ENCODE measurements around the gene ENTPD5.

Gene ENTPD5, protein sequence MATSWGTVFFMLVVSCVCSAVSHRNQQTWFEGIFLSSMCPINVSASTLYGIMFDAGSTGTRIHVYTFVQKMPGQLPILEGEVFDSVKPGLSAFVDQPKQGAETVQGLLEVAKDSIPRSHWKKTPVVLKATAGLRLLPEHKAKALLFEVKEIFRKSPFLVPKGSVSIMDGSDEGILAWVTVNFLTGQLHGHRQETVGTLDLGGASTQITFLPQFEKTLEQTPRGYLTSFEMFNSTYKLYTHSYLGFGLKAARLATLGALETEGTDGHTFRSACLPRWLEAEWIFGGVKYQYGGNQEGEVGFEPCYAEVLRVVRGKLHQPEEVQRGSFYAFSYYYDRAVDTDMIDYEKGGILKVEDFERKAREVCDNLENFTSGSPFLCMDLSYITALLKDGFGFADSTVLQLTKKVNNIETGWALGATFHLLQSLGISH

DNA sequence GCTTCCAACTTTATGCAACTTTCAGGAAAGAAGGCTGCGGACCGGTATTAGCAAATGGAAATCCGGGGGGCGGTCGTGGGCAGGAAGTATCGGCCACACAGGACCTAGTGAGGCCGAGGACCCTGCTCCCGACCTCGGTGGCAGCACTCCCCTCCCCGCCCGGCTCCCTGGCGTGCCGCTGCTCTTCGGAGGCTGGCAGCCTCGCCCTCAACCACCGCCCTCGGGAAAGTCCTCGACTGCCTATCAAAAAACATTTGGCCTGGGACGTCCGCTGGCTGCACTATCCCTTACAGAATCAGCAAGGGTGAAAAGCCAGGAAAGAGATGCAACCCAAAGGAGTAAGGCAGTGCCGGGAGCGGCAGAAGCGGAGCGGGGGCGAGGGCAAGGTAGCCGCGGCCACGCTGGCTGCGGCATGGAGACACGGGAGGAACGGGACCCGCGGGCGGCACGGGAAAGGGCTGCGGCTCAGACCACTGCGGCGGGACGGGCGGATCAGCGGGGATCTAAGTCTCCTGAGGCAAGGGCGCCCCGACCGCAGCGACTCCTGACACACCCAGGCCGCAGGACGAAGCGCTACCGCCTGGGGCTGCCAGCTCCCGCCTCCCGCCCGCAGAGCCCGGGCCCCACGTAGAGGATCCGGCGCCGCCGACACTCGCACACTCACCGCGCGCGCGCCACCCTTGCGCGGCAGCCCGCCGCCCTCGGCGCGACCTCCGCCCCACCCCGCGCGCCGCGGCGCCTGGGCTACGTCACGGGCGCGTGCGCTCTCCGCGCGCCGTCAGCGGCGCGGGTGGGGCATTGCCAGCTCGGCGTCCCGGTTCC, at the start of gene ENTPD5, which contains the start of gene BBOF1:
TSS of gene ENTPD5 (minus strand) at position 703 of the 822 bp plus-strand sequence. CDS start 31,186 bp downstream, outside the sequence.
TSS of gene BBOF1 (plus strand) at position 764 of the 822 bp plus-strand sequence. CDS start 130 bp downstream, outside the sequence.
- DNase-seq (ENCODE audit: low read depth in 2 of 2) = peak; percentile 64 to 65

DNA sequence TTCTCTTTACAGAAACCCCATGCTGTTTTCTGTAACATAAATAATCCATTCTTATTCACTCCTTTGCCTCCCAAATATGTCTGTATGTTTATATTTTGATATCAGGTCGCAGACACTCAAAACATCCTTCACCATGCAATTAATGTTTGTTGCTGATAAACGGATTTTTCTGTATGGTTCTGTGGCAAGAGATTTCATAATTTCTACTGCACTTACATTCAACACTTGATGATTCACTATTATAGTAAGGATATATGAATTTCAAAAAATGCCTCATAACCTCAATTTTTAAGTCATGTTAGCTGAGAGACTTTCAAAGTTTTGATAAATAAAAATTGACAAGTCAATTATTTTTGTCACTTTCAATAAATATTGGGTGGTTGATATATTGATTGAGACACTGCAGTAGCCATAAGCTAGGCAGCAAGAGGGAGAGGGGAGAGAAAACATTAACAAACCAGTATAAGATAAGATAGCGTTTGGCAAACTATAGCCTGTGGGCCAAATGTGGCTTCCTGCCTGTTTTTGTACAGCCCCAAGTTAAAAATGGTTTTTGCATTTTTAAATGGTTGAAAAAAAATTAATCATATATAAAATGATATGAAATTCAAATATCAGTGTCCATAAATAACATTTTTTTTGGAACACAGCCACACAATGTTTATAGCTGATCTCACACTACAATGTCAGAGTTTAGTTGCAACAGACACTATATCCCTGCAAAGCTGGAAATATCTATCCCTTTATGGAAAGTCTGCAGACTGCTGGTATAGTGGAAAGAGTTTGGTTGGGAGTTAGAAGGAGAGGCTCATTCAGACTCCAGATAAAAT, 46.9 kb upstream of the ENTPD5 start:
- DNase-seq (ENCODE audit: low read depth in 2 of 2) = no peak

DNA sequence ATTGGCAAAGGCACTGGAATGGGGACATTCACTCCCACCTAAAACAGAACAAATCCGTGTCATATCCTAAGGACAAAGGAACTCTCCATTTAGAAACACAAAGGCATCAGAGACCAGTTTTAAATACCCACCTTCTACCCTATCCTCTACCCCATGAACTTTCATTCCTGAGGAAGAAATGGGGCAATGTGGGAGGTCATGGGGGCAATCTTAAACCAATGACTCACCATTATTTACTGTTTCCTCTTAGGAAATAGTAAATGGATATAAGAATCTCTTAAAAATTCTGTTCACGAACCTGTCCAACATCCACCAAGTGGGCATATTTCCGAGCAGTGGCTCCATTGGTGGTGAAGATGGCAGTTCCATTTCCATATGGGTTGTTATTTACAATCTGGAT, 45.8 kb upstream of the ENTPD5 start:
- DNase-seq (ENCODE audit: low read depth in 2 of 2) = no peak

DNA sequence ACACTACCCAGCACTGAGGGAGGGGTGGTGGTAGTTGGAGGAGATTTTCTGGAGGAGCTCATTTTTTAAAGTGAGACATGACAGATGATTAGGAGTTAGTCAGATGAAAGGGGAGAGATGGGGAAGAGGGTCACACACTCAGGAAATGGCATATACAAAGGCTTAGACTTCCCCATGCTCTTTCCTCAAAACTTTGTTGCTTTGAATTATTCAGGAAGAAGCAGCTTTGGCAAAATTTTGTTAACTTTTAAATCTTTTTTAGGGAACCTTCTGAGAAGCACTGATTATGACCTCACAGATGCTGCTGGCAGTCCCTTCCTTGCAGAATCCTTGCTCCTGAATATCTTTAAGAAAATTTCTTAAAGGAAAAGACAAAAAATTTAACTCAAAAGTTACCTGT, 45.3 kb upstream of the ENTPD5 start:
- DNase-seq (ENCODE audit: low read depth in 2 of 2) = no peak

DNA sequence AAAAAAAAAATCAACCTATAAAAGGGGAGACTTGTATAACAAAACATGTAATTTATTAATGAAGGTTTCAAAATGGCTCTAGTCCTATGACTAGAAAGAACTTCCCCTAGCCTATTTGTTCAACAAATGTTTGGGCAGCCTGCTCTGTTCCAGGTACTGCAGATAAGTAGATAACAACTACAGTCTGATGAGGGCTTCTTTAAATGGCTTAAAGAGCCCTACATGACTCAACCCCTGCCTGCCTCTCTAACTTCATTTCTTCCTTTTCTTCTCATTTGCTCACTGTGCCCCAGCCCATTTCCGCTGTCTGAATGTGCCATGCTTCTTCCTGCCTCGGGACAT, 43.7 kb upstream of the ENTPD5 start:
- no peak for DNase-seq (ENCODE audit: low read depth in 2 of 2)

DNA sequence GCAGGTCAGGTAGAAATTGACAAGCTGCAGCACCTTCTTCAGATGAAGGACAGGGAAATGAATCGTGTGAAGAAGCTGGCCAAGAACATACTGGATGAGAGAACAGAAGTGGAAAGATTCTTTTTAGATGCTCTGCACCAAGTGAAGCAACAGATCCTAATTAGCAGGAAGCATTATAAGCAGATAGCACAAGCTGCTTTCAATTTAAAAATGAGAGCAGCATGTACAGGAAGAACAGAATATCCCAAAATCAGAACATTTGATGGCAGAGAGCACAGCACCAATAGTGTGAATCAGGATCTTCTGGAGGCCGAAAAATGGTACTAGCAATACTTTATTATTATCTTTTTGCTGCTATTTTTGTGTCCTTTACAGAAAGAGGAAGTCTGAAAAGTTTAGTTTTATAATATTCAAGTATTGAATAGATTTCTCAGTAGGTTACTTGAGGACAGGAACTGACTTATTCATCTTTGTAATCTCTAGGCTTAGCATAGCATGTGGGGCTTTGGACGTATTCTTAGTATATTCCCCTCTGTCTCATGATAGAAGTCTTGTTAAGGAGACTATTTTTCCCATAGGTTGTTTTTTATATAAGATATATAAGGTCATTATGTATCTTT, 30.9 kb upstream of the ENTPD5 start:
- no peak for DNase-seq (ENCODE audit: low read depth in 2 of 2)

DNA sequence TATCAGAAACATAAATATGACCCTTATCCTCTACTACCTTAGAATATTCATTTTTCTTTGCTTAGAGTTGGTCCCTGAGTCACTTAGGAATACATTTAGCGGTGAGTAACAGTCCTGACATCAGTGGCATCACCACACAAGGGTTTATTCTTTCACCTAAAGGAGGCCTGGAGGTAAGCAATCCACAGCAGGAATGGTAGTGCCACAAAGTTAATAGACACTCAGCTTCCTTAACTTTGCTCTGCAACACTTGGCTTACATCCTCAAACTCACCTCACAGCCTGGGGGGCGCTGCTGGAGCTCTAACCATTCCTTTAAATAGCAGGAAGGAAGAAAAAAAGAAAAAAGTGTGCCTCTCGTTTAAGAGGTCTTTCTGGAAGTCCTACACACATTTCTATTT, 29.2 kb upstream of the ENTPD5 start:
- no peak for DNase-seq (ENCODE audit: low read depth in 2 of 2)

DNA sequence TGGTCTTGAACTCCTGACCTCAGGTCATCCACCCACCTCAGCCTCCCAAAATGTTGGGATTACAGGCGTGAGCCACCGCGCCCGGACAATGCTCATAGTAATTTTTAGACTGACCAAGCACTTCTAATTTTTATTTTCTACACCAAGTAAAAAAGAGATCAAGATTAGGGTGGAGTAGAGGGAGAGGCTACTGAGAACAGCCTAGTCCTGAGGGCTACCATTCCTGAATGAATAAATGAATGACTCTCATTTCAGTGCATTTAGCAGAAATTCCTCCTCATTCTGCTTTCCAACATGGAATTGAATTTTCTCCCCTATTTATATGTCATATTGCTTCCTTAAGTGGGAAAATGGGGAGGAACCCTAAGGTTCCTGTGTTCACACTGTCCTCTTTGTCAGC, 26.4 kb upstream of the ENTPD5 start:
- DNase-seq (ENCODE audit: low read depth in 2 of 2) = no peak

DNA sequence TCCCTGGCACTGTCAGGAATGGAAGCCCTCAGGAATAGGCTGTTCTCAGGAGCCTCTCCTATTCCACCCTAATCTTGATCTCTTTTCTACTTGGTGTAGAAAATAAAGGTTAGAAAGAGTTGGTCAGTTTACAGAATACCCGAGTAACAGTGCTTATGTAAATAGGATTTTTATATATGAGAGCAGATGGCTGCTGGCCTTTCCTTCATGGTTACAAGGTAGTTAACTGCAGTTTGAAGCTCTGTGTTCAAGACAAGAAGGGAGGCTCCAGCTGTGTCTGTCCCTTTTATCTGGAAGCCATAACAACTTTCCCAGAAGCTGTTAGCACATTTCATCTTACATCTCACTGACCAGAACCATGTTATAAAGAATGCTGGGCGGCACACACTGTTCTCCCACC, 23.2 kb upstream of the ENTPD5 start:
- DNase-seq (ENCODE audit: low read depth in 2 of 2) = no peak

DNA sequence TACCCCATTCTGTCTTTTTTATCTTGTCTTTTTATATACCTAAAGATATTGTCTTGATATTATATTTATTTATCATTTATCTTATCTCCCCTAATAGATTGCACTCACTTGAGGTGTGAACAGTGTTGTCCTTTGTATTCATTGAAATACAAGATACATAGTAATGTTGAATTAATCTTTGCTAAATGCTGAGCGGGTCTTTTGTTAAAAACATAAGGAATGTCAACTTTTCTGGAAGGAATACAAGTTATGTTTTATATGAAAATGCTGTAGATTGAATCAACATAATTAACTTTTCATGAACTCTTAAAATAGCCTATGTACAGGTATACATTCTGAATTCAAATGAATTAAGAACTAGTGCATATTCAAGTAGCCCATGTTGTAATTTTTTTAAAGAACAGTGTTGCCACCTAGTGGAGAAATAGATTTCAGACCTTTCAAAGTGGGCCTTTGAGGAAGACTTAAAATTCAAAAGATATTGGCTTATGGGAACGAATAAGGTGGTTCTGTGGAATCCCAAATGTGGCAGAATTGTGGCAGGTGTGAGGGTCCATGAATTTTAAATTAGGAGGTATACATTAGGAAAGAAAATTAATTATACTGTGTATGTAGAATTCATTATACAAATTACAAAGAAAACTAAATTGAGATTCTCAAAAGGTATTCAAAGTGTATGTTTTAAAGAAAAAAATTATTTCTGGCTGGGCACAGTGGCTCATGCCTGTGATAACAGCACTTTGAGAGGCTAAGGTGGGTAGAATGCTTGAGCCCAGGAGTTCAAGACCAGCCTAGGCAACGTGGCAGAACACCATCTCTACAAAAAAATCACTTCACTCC, 19.2 kb upstream of the ENTPD5 start:
- no peak for DNase-seq (ENCODE audit: low read depth in 2 of 2)

DNA sequence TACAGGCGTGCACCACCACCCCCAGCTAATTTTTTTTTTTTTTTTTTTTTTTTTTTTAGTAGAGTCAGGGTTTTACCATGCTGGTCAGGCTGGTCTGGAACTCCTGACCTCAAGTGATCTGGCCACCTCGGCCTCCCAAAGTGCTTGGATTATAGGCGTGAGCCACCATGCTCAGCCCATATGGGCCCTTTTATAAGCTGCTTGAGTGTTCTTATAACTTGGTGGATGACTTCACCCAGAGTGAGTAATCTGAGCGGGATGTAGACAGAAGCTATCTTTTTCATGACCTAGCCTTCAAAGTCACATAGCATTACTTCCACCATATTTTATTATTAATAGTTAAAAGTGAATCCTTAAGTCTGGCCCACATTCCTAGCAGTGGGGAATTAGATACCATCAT, 16.5 kb upstream of the ENTPD5 start:
- DNase-seq (ENCODE audit: low read depth in 2 of 2) = no peak

DNA sequence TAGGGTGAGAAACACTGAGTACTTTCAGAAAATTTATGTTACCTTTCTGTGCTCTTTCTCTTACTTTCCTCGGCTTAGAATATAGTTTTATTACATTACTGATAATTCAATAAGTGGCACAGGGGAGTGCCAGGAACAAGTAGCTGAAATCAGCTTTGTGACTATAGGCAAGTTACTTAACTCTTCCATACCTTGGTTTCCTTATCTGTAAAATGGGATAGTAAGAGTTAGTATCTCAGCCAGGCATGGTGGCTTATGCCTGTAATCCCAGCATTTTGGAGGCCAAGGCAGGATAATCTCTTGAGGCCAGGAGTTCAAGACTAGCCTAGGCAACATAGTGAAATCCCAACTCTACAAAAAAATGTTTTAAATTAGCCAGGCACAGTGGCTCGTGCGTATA, 15.5 kb upstream of the ENTPD5 start:
- DNase-seq (ENCODE audit: low read depth in 2 of 2) = no peak

DNA sequence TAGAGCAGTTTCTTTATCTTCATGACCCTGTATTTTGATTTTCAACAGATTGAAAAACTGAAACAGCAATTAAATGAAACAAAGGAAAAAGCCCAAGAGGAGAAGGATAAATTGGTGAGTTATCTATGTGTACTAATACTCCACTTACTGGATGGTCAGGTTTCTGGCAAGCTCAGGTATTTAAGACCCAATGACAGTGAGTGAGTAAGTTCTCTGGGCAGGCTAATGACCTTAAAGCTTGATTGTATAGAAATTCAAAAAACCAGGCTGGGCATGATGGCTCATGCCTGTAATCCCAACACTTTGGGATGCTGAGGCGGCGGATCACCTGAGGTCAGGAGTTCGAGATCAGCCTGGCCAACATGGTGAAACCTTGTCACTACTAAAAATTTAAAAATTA, 10.0 kb upstream of the ENTPD5 start:
- no peak for DNase-seq (ENCODE audit: low read depth in 2 of 2)

DNA sequence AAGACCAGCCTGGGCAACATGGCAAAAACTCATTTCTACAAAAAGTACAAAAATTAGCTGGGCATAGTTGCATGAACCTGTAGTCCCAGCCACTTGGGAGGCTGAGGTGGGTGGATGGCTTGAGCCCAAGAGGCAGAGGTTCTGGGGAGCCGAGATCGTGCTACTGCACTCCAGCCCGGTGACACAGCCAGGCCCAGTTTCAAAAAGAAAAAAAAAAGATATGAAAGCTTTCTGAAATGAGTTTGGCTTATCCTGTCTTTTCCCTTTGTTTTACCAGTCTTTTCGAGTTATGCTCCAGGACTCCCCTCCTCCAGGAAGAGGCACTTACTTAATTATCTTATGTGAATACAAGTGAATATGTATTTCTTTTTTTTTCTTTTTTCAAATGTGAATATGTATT, 3.3 kb upstream of the ENTPD5 start:
- no peak for DNase-seq (ENCODE audit: low read depth in 2 of 2)

DNA sequence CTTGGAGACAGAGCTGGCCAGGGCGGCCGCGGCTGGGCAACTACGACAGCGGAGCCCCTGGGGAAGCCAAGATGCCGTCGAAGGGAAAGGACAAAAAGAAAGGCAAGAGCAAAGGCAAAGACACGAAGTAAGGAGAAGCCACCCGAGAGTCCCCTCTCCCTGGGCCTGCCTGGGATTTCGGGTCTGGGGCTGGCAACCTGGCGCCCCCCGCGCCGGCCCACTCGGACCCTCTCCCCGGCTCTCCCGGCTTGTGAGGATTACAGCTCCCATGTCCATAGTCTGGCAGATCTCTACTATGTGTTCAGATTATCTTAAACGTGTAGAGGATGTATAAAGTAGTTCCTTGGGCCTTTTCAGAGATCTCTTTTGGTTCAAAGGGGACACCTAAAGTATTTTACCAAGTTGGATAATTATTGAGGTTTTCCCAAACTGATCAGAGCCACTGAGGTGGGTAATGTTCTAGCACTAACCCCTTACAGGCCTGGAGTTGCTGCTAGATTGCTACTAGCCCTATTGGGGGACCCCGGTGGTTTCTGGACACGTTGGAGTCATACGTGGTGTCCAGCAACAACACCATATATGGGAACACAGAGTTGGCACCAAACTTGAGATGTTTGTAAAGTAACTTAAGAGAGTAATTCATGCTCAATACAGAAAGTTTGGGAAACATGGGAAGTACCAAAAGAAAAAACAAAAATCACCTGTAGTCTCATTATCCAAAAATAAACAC, 485 bp upstream of the ENTPD5 start:
- DNase-seq (ENCODE audit: low read depth in 2 of 2) = no peak

DNA sequence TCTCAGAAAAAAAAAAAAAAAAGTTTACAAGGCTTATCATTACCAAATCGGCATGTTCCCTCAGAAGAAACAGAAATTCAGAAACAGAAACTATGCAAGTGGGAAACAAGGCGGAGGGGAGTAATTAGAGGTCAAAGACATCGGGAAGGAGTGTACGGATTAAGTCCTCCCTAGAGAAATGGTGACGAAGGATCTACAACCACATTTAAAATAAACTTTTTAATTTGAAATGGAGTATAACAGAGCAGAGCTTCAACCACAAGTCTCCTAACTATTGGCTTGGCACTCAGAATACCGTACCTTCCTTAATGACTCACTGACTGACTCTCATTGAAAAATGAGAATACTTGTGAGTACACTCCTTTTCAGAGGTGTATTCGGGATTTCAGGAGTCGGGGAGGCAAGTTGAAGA, 908 bp downstream of the ENTPD5 start:
- no peak for DNase-seq (ENCODE audit: low read depth in 2 of 2)

DNA sequence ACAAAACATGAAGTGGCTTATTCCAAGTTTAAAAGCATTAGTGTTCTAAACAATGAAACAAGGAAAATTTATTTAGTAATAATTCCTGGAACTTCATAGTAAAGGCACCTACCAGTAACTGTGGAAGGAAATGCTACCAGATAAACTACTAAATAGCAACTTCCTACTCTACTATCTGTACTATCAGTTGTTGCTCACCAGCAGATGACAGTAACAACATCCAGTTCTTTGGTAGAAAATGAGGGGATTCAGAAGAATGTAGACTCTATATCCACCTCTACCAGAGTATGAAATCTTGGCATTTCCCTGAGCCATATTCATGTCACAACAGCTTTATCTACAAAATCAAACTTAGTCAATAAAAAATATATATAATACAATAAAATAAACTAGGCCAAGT, 3.1 kb downstream of the ENTPD5 start:
- DNase-seq (ENCODE audit: low read depth in 2 of 2) = no peak

DNA sequence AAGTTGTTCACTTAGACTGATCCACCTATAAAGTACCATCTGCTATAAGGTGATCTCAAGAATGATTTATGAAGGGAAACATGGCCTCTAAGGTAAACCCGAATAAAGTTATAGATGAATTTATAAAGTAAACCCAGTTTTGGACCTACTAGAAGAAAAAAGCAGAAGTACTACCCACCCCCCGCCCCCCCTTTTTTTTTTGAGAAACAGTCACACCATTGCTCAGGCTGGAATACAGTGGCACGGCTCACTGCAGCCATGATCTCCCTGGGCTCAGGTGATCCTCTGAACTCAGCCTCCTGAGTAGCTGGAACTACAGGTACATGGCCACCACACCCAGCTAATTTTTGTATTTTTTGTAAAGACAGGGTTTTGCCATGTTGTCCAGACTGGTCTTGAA, 3.9 kb downstream of the ENTPD5 start:
- DNase-seq (ENCODE audit: low read depth in 2 of 2) = no peak

DNA sequence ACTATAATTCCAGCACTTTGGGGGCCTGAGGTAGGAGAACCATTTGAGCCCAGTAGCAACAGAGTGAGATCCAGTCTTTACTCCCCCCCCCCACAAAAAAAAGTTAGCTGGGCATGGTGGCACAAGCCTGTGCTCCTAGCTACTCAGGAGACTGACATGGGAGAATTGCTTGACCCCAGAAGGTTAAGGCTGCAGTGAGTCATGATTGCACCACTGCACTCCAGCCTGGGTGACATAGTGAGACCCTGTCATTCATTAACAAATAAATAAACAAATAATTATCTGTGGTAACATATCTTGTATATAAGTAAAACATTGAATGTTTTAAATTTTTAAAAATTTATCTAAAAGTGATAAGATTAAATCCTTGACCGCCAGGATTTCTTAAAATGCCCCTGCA, 4.8 kb downstream of the ENTPD5 start:
- DNase-seq (ENCODE audit: low read depth in 2 of 2) = no peak

DNA sequence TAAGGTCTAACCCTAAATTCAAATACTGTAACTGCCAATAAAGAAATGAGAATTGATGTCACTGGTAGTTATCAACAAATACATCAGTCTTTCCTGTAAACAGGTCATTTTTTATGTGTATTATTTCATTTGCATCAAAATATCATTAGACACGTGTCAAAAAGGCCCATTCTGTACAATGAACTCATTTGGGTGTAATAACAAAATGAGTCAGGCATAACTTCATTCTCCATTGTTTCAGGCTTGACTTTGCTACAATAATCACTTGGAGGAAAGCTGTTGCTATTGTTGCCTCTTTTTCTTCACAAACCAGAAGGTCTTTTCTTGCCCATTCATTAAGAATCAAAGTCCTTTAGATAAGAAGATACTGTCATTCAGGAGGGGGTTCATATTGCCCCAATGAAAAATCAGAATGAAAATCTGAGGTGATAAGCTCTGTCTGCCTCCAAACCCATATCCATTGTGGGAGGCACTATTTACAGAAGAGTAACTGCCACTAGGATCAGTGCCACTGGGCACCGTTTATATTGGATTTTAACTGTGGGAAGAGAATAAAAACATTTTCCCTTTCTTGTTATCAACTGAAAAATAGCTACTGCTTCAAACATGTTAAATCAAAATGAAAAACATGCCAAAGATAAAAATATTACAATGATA, 10.1 kb downstream of the ENTPD5 start:
- no peak for DNase-seq (ENCODE audit: low read depth in 2 of 2)
